T-helper 1 cell (primary cell): ENCODE measurements around the gene ST6GALNAC3.
"Not testable (repeated sequence)": the region's sequence is repeated elsewhere in the genome, so short reads cannot be mapped to it uniquely, and the experiment has no call there.

Source experiments
- DNase-seq, 5 donors: peaks; one replicate each; pipeline ENCODE4 v3.0.0-alpha.2; 2012 to 2020

ST6GALNAC3 gene

GRCh38 chr1:76595024-76595423, 520.5 kb downstream of the ST6GALNAC3 start:
- no peak for DNase-seq

GRCh38 chr1:76601465-76601864, 526.9 kb downstream of the ST6GALNAC3 start:
- no peak for DNase-seq

GRCh38 chr1:76607717-76608116, 533.2 kb downstream of the ST6GALNAC3 start:
- DNase-seq: no peak

GRCh38 chr1:76611770-76612445, 537.4 kb downstream of the ST6GALNAC3 start:
- no peak for DNase-seq

GRCh38 chr1:76613886-76614285, 539.3 kb downstream of the ST6GALNAC3 start:
- no peak for DNase-seq

- DNase-seq: no peak
Measured at GRCh38 chr1:76615253-76616035, 540.9 kb downstream of the ST6GALNAC3 start.

GRCh38 chr1:76620371-76620770, 545.8 kb downstream of the ST6GALNAC3 start:
- no peak for DNase-seq

GRCh38 chr1:76622774-76623528, 548.4 kb downstream of the ST6GALNAC3 start:
- no peak for DNase-seq

GRCh38 chr1:76625886-76626678, 551.5 kb downstream of the ST6GALNAC3 start:
- DNase-seq: no peak

- no peak for DNase-seq
Measured at GRCh38 chr1:76627498-76627897, 553.0 kb downstream of the ST6GALNAC3 start.

- no peak for DNase-seq
Measured at GRCh38 chr1:76627901-76628300, 553.4 kb downstream of the ST6GALNAC3 start.

GRCh38 chr1:76632136-76632535, 557.6 kb downstream of the ST6GALNAC3 start:
- no peak for DNase-seq

- no peak for DNase-seq
Measured at GRCh38 chr1:76635784-76636183, 561.2 kb downstream of the ST6GALNAC3 start.

GRCh38 chr1:76639181-76639580, 564.6 kb downstream of the ST6GALNAC3 start:
- DNase-seq: no peak

GRCh38 chr1:76640092-76640491, 565.5 kb downstream of the ST6GALNAC3 start:
- no peak for DNase-seq

- no peak for DNase-seq
Measured at GRCh38 chr1:76640723-76641122, 566.2 kb downstream of the ST6GALNAC3 start.

- DNase-seq: no peak
Measured at GRCh38 chr1:76644139-76644538, 569.6 kb downstream of the ST6GALNAC3 start.

GRCh38 chr1:76652860-76653259, 578.3 kb downstream of the ST6GALNAC3 start:
- DNase-seq: not testable (repeated sequence)

- DNase-seq: no peak
Measured at GRCh38 chr1:76657623-76658022, 583.1 kb downstream of the ST6GALNAC3 start.

- no peak for DNase-seq
Measured at GRCh38 chr1:76659171-76659940, 584.8 kb downstream of the ST6GALNAC3 start.

- DNase-seq: no peak
Measured at GRCh38 chr1:76661531-76661930, 587.0 kb downstream of the ST6GALNAC3 start.

- no peak for DNase-seq
Measured at GRCh38 chr1:76666499-76666898, 592.0 kb downstream of the ST6GALNAC3 start.
